Ramos (cell line): ENCODE data around the gene LPGAT1.
"Not testable (repeated sequence)": the region's sequence is repeated elsewhere in the genome, so short reads cannot be mapped to it uniquely, and the experiment has no call there.

Source experiments
- in situ Hi-C: fragments of 300-500 bp; cut with MboI; formaldehyde crosslinking; loops from one replicate; pipeline ENCODE4 v1.14.3; 2022; ENCODE audit warnings: low sequenced_read_pairs; ENCODE audit not compliant: unreplicated experiment

The LPGAT1 gene

GRCh38 chr1:211737115-211738035 lies 93.2 kb downstream of the LPGAT1 start:
- in situ Hi-C loops: no loop called here

- in situ Hi-C loops: no loop called here
These were observed 94.1 kb downstream of the LPGAT1 start for GRCh38 chr1:211736351-211736915.

GRCh38 chr1:211735208-211736170 lies 95.1 kb downstream of the LPGAT1 start:
- in situ Hi-C loops: no loop called here

- in situ Hi-C loops: no loop called here
These were observed 95.8 kb downstream of the LPGAT1 start for GRCh38 chr1:211734791-211735190.

GRCh38 chr1:211734359-211734758 lies 96.2 kb downstream of the LPGAT1 start:
- in situ Hi-C loops: no loop called here

GRCh38 chr1:211732293-211732980 lies 98.1 kb downstream of the LPGAT1 start:
- in situ Hi-C loops: no loop called here

GRCh38 chr1:211731456-211732292 lies 98.9 kb downstream of the LPGAT1 start:
- in situ Hi-C loops: no loop called here

GRCh38 chr1:211730347-211730746 lies 100.2 kb downstream of the LPGAT1 start:
- in situ Hi-C loops: no loop called here

GRCh38 chr1:211729238-211729637 lies 101.3 kb downstream of the LPGAT1 start:
- in situ Hi-C loops: no loop called here

GRCh38 chr1:211726467-211726995 lies 104.0 kb downstream of the LPGAT1 start:
- in situ Hi-C loops: no loop called here

- in situ Hi-C loops: no loop called here
These were observed 105.8 kb downstream of the LPGAT1 start for GRCh38 chr1:211724687-211725196.

GRCh38 chr1:211723273-211723672 lies 107.3 kb downstream of the LPGAT1 start:
- in situ Hi-C loops: no loop called here

- in situ Hi-C loops: no loop called here
These were observed 108.0 kb downstream of the LPGAT1 start for GRCh38 chr1:211722277-211723175.

GRCh38 chr1:211716555-211716954 lies 114.0 kb downstream of the LPGAT1 start:
- in situ Hi-C loops: not testable (repeated sequence)

GRCh38 chr1:211715971-211716370 lies 114.6 kb downstream of the LPGAT1 start:
- in situ Hi-C loops: no loop called here

- in situ Hi-C loops: no loop called here
These were observed 116.4 kb downstream of the LPGAT1 start for GRCh38 chr1:211714154-211714553.

GRCh38 chr1:211713231-211713630 lies 117.3 kb downstream of the LPGAT1 start:
- in situ Hi-C loops: no loop called here

GRCh38 chr1:211711315-211711705 lies 119.3 kb downstream of the LPGAT1 start:
- in situ Hi-C loops: no loop called here
